A673 (cell line): ENCODE results near the gene LYPD8. TPM values are rescaled to one million over a fixed set of nuclear protein-coding genes. Genes with fewer than 3 reads are reported as not detected.

Source experiments
- BruUV-seq: library from RNA; stranded (reverse); fragments of 400-500 nt; replicated peaks from 2 replicates; lab custom pipeline; 2021; lab: Mats Ljungman, UMichigan
- CTCF ChIA-PET: fragments of 300-600 bp; sonication (Branson Sonifier 250); formaldehyde crosslinking; loops from one replicate; lab custom pipeline; 2022; ENCODE audit warnings: antibody characterized with exemption; lab: Charles Lee
- POLR2A ChIA-PET: fragments of 300-600 bp; sonication (Branson Sonifier 250); formaldehyde crosslinking; loops from one replicate; lab custom pipeline; 2022; ENCODE audit warnings: antibody characterized with exemption; ENCODE audit not compliant: low non-redundant PET; lab: Charles Lee
- DNase-seq: peaks from one replicate; pipeline ENCODE4 v3.0.0-alpha.2; 2015; ENCODE audit warnings: low spot score
- H3K27ac ChIP-seq: fragments of 200-600 bp; sonication (generic); 2 replicates; pipeline ENCODE4 v1.5.1; 2016; ENCODE audit warnings: mixed run types, low read depth, mild to moderate bottlenecking, mixed read lengths, antibody characterized with exemption, low read length; ENCODE audit not compliant: poor library complexity, severe bottlenecking
- H3K27me3 ChIP-seq: fragments of 200-600 bp; sonication (generic); replicated peaks from 2 replicates; pipeline ENCODE4 v1.6.1; 2017; ENCODE audit warnings: mixed run types, low read depth, mild to moderate bottlenecking, mixed read lengths, antibody characterized with exemption, low read length; ENCODE audit not compliant: insufficient read depth, poor library complexity
- H3K36me3 ChIP-seq: fragments of 200-600 bp; sonication (generic); 2 replicates; pipeline ENCODE4 v1.6.1; 2016; ENCODE audit warnings: mixed run types, mild to moderate bottlenecking, mixed read lengths, antibody characterized with exemption, low read length; ENCODE audit not compliant: insufficient read depth, poor library complexity, severe bottlenecking
- H3K4me1 ChIP-seq: fragments of 200-600 bp; sonication (generic); 2 replicates; pipeline ENCODE4 v1.6.1; 2017; ENCODE audit warnings: mixed run types, mild to moderate bottlenecking, mixed read lengths, antibody characterized with exemption, low read length; ENCODE audit not compliant: insufficient read depth, poor library complexity, severe bottlenecking
- H3K4me3 ChIP-seq: fragments of 200-600 bp; sonication (generic); 2 replicates; pipeline ENCODE4 v1.5.1; 2016; ENCODE audit warnings: low read depth, mixed run types, mild to moderate bottlenecking, mixed read lengths, low read length; ENCODE audit not compliant: poor library complexity, severe bottlenecking
- H3K9me3 ChIP-seq: fragments of 200-600 bp; sonication (generic); 2 replicates; pipeline ENCODE4 v1.6.1; 2016; ENCODE audit warnings: mixed run types, low read depth, mild to moderate bottlenecking, mixed read lengths, antibody characterized with exemption, low read length; ENCODE audit not compliant: poor library complexity, severe bottlenecking
- EZH2 ChIP-seq: fragments of 200-600 bp; sonication (generic); IDR thresholded peaks from 2 replicates; pipeline ENCODE4 v1.6.1; 2017; ENCODE audit warnings: borderline replicate concordance, low read depth, mild to moderate bottlenecking, mixed read lengths, antibody characterized with exemption, low read length; ENCODE audit not compliant: poor library complexity, severe bottlenecking
- intact Hi-C: fragments of 100-400 bp; cut with micrococcal nuclease; formaldehyde crosslinking; loops from one replicate; pipeline ENCODE4 v1.10.0; 2022; ENCODE audit not compliant: unreplicated experiment
- total RNA-seq: library from RNA; stranded (reverse); gene quantifications from 2 replicates; pipeline ENCODE4 v1.2.3, GENCODE V29; 2021
- TF ChIP-seq, protein P1 (sequence below): fragments of 300-800, 200-600 bp; sonication (generic); conservative IDR thresholded peaks from 2 replicates; pipeline ENCODE4 v1.5.1; 2017; ENCODE audit warnings: low read depth, mild to moderate bottlenecking, antibody characterized with exemption, low read length, moderate library complexity, mixed read lengths

LYPD8 gene
- total RNA-seq, 1 experiment from 2014 or later: not detected

DNA sequence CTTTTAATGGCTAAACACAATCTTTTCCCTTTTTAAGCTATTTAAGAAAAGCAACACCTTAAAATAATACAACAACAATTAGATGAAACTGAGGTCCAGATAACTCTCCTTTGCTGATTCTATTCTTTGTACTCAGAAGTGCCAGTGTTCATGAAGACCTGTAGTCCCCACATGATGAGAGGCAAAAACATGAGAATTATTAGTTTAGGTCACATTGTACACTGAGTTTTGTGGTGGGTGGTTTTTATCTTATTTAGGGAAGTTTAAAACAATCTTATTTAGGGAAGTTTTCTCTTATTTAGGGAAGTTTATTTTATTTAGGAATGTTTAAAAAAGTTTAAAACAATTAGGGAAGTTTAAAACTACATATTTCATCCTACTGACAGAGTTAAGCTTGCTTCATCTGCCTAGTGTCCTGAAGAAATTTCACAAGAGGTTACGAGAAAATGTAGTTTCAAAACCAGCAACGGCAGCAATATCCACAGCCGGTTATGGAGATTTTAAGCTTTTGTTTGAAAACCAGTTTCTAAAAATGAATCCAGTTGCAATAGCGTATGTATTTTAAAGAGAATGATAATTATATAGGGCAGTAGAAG lies 45.2 kb downstream of the LYPD8 start:
- Histone ChIP-seq H3K36me3 (no peaks in the 10 kb centered on the region), H3K9me3 (peaks cover 24% of the 10 kb centered on the region), H3K27ac (no peak overlapping the region), H3K27me3 (peaks cover 15% of the 10 kb centered on the region), H3K4me1 (no peaks in the 10 kb centered on the region), H3K4me3 (no peak overlapping the region)
- DNase-seq: no peak
- CTCF ChIA-PET: no interaction called here
- intact Hi-C loops: no loop called here
- TF ChIP-seq, protein P1, sequence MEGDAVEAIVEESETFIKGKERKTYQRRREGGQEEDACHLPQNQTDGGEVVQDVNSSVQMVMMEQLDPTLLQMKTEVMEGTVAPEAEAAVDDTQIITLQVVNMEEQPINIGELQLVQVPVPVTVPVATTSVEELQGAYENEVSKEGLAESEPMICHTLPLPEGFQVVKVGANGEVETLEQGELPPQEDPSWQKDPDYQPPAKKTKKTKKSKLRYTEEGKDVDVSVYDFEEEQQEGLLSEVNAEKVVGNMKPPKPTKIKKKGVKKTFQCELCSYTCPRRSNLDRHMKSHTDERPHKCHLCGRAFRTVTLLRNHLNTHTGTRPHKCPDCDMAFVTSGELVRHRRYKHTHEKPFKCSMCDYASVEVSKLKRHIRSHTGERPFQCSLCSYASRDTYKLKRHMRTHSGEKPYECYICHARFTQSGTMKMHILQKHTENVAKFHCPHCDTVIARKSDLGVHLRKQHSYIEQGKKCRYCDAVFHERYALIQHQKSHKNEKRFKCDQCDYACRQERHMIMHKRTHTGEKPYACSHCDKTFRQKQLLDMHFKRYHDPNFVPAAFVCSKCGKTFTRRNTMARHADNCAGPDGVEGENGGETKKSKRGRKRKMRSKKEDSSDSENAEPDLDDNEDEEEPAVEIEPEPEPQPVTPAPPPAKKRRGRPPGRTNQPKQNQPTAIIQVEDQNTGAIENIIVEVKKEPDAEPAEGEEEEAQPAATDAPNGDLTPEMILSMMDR: no peak
- no peak for TF ChIP-seq EZH2
- no TSS peak for BruUV-seq
- POLR2A ChIA-PET: no interaction called here

GRCh38 chr1:248704606-248705005 lies 51.0 kb downstream of the LYPD8 start:
- no peaks in the 10 kb centered on the region for H3K36me3 ChIP-seq
- peaks cover 7% of the 10 kb centered on the region for H3K27me3 ChIP-seq
- no peak for DNase-seq
- no peaks in the 10 kb centered on the region for H3K9me3 ChIP-seq
- no peak for TF ChIP-seq EZH2
- TF ChIP-seq, protein P1: no peak
- intact Hi-C loops: loop anchor here (5.0 kb wide), 1 partner anchor 103 kb away; no protein-coding TSS in a partner anchor
- H3K27ac ChIP-seq: no peak overlapping the region
- ChIA-PET CTCF (no interaction called here), POLR2A (no interaction called here)
- no TSS peak for BruUV-seq
- H3K4me1 ChIP-seq: peaks cover 5% of the 10 kb centered on the region
- H3K4me3 ChIP-seq: no peak overlapping the region

DNA sequence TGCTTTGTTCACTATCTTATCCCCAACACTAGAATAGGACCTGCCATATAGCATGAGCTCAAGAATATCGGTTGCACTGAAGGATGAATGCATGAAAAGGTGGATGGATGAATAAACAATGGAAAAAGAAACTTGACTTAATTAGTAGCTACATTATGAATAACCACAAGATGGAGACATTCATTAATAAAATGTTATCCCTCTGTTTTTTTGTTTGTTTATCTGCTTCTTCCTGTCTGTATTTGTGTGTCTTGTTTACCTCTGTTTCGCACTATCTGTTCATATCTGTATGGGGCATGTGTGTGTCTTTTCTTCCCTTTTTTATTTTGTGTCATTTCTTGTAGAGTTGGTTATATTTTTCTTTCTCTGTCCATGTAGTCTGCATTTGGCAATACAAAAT lies 51.9 kb downstream of the LYPD8 start:
- CTCF ChIA-PET: no interaction called here
- Histone ChIP-seq H3K4me3 (no peak overlapping the region), H3K36me3 (no peaks in the 10 kb centered on the region), H3K27ac (no peak overlapping the region), H3K9me3 (no peaks in the 10 kb centered on the region), H3K27me3 (peaks cover 7% of the 10 kb centered on the region), H3K4me1 (peaks cover 5% of the 10 kb centered on the region)
- BruUV-seq: no TSS peak
- TF ChIP-seq, protein P1: peak; percentile 33; the same call in 1 of the 2 replicates
- no peak for TF ChIP-seq EZH2
- no peak for DNase-seq
- intact Hi-C loops: loop anchor here (2.0 to 5.0 kb wide), 2 partner anchors 104 to 299 kb away; no protein-coding TSS in a partner anchor
- POLR2A ChIA-PET: no interaction called here
